ENCODE results near the gene DLG1. TPM values are rescaled to one million over a fixed set of nuclear protein-coding genes. Genes with fewer than 3 reads are reported as not detected.

DLG1 gene
- total and polyA plus RNA-seq, 7 experiments from 2014 or later = 27.9 to 96.5 (median 85.9) TPM

GRCh38 chr3:197168063-197168462 lies 130.3 kb downstream of the DLG1 start:
- DNase-seq (no peak), ATAC-seq (no peak)
- POLR2A ChIA-PET = no interaction called here
- Histone ChIP-seq H3K4me1 (ENCODE audit: control insufficient read depth in 2 of 2, insufficient read depth in 2 of 2, low read length in 2 of 2) (no peaks in the 10 kb centered on the region), H3K9me3 (ENCODE audit: control insufficient read depth in 2 of 3, low read length in 3 of 3) (no peaks in the 10 kb centered on the region), H3K36me3 (ENCODE audit: control insufficient read depth in 2 of 3, insufficient read depth in 3 of 3, low read length in 3 of 3) (no peaks in the 10 kb centered on the region), H3K27ac (ENCODE audit: low read depth, low read length) (no peak overlapping the region), H3K27me3 (ENCODE audit: control insufficient read depth in 2 of 2, insufficient read depth in 2 of 2, low read length in 2 of 2) (no peaks in the 10 kb centered on the region), H3K4me3 (ENCODE audit: low read length) (no peak overlapping the region)
- no peaks in the 10 kb centered on the region for H3K27me3 Mint-ChIP-seq
- intact Hi-C loops (cut with micrococcal nuclease) = no loop called here
- H3K27ac Mint-ChIP-seq = peak overlapping the region in 2 of 9 donors; percentile 1 to 14
- CTCF ChIA-PET = no interaction called here
- H3K36me3 Mint-ChIP-seq = peaks cover 12 to 34% (median 23%) of the 10 kb centered on the region in 5 donors
- H3K4me1 Mint-ChIP-seq = peaks cover 7 to 47% (median 28%) of the 10 kb centered on the region in 7 donors
- peaks cover 0 to 3% (median 0%) of the 10 kb centered on the region in 11 donors for H3K9me3 Mint-ChIP-seq
- no peak overlapping the region for H3K4me3 Mint-ChIP-seq

GRCh38 chr3:197167549-197167948 lies 130.9 kb downstream of the DLG1 start:
- DNase-seq = no peak
- peaks cover 0 to 5% (median 0%) of the 10 kb centered on the region in 11 donors for H3K9me3 Mint-ChIP-seq

GRCh38 chr3:197165890-197166289 lies 132.5 kb downstream of the DLG1 start:
- no peak overlapping the region for H3K4me3 Mint-ChIP-seq
- Histone ChIP-seq H3K9me3 (ENCODE audit: control insufficient read depth in 2 of 3, low read length in 3 of 3) (no peaks in the 10 kb centered on the region), H3K27me3 (ENCODE audit: control insufficient read depth in 2 of 2, insufficient read depth in 2 of 2, low read length in 2 of 2) (no peaks in the 10 kb centered on the region), H3K4me1 (ENCODE audit: control insufficient read depth in 2 of 2, insufficient read depth in 2 of 2, low read length in 2 of 2) (no peaks in the 10 kb centered on the region), H3K36me3 (ENCODE audit: control insufficient read depth in 2 of 3, insufficient read depth in 3 of 3, low read length in 3 of 3) (no peaks in the 10 kb centered on the region), H3K27ac (ENCODE audit: low read depth, low read length) (no peak overlapping the region), H3K4me3 (ENCODE audit: low read length) (no peak overlapping the region)
- no peak for ATAC-seq
- peaks cover 12 to 40% (median 27%) of the 10 kb centered on the region in 5 donors for H3K36me3 Mint-ChIP-seq
- H3K27ac Mint-ChIP-seq = no peak overlapping the region
- CTCF ChIA-PET = no interaction called here
- POLR2A ChIA-PET = no interaction called here
- peaks cover 0 to 5% (median 0%) of the 10 kb centered on the region in 11 donors for H3K9me3 Mint-ChIP-seq
- intact Hi-C loops (cut with micrococcal nuclease) = no loop called here
- DNase-seq = no peak
- no peaks in the 10 kb centered on the region for H3K27me3 Mint-ChIP-seq
- H3K4me1 Mint-ChIP-seq = peaks cover 4 to 54% (median 26%) of the 10 kb centered on the region in 7 donors

More at GRCh38 chr3:197167549-197167948, 130.9 kb downstream of the DLG1 start:
- no peaks in the 10 kb centered on the region for H3K9me3 ChIP-seq (ENCODE audit: control insufficient read depth in 2 of 3, low read length in 3 of 3)
- H3K4me1 ChIP-seq (ENCODE audit: control insufficient read depth in 2 of 2, insufficient read depth in 2 of 2, low read length in 2 of 2) = no peaks in the 10 kb centered on the region
- H3K27me3 ChIP-seq (ENCODE audit: control insufficient read depth in 2 of 2, insufficient read depth in 2 of 2, low read length in 2 of 2) = no peaks in the 10 kb centered on the region
- Mint-ChIP-seq H3K27me3 (no peaks in the 10 kb centered on the region), H3K36me3 (peaks cover 12 to 39% (median 27%) of the 10 kb centered on the region in 5 donors), H3K27ac (no peak overlapping the region), H3K4me3 (no peak overlapping the region), H3K4me1 (peaks cover 6 to 52% (median 32%) of the 10 kb centered on the region in 7 donors)
- ChIA-PET CTCF (no interaction called here), POLR2A (no interaction called here)
- H3K27ac ChIP-seq (ENCODE audit: low read depth, low read length) = no peak overlapping the region
- ATAC-seq = no peak
- intact Hi-C loops (cut with micrococcal nuclease) = no loop called here
- no peaks in the 10 kb centered on the region for H3K36me3 ChIP-seq (ENCODE audit: control insufficient read depth in 2 of 3, insufficient read depth in 3 of 3, low read length in 3 of 3)
- no peak overlapping the region for H3K4me3 ChIP-seq (ENCODE audit: low read length)

GRCh38 chr3:197155046-197155445 lies 143.4 kb downstream of the DLG1 start:
- Mint-ChIP-seq H3K4me3 (no peak overlapping the region), H3K27ac (peak overlapping the region in 1 of 9 donors; percentile 25), H3K27me3 (no peaks in the 10 kb centered on the region), H3K9me3 (peaks cover 3 to 48% (median 29%) of the 10 kb centered on the region in 11 donors), H3K36me3 (peaks cover 30 to 59% (median 55%) of the 10 kb centered on the region in 5 donors), H3K4me1 (peaks cover 0 to 23% (median 10%) of the 10 kb centered on the region in 7 donors)
- H3K4me1 ChIP-seq (ENCODE audit: control insufficient read depth in 2 of 2, insufficient read depth in 2 of 2, low read length in 2 of 2) = no peaks in the 10 kb centered on the region
- H3K4me3 ChIP-seq (ENCODE audit: low read length) = no peak overlapping the region
- ATAC-seq = no peak
- CTCF ChIA-PET = no interaction called here
- intact Hi-C loops (cut with micrococcal nuclease) = no loop called here
- H3K9me3 ChIP-seq (ENCODE audit: control insufficient read depth in 2 of 3, low read length in 3 of 3) = peaks cover 0 to 10% (median 5%) of the 10 kb centered on the region in 3 experiments
- peaks cover 0 to 11% (median 0%) of the 10 kb centered on the region in 3 experiments for H3K36me3 ChIP-seq (ENCODE audit: control insufficient read depth in 2 of 3, insufficient read depth in 3 of 3, low read length in 3 of 3)
- DNase-seq = no peak
- POLR2A ChIA-PET = no interaction called here
- no peak overlapping the region for H3K27ac ChIP-seq (ENCODE audit: low read depth, low read length)
- no peaks in the 10 kb centered on the region for H3K27me3 ChIP-seq (ENCODE audit: control insufficient read depth in 2 of 2, insufficient read depth in 2 of 2, low read length in 2 of 2)

- H3K4me3 ChIP-seq (ENCODE audit: low read length) = no peak overlapping the region
- H3K9me3 ChIP-seq (ENCODE audit: control insufficient read depth in 2 of 3, low read length in 3 of 3) = peaks cover 0 to 10% (median 5%) of the 10 kb centered on the region in 3 experiments
- H3K36me3 ChIP-seq (ENCODE audit: control insufficient read depth in 2 of 3, insufficient read depth in 3 of 3, low read length in 3 of 3) = peaks cover 0 to 8% (median 0%) of the 10 kb centered on the region in 3 experiments
- Mint-ChIP-seq H3K4me1 (peaks cover 0 to 40% (median 17%) of the 10 kb centered on the region in 7 donors), H3K36me3 (peaks cover 17 to 57% (median 40%) of the 10 kb centered on the region in 5 donors), H3K27me3 (no peaks in the 10 kb centered on the region), H3K9me3 (peaks cover 0 to 32% (median 19%) of the 10 kb centered on the region in 11 donors), H3K4me3 (no peak overlapping the region), H3K27ac (no peak overlapping the region)
- CTCF ChIA-PET = no interaction called here
- DNase-seq = no peak
- H3K27ac ChIP-seq (ENCODE audit: low read depth, low read length) = no peak overlapping the region
- intact Hi-C loops (cut with micrococcal nuclease) = no loop called here
- H3K27me3 ChIP-seq (ENCODE audit: control insufficient read depth in 2 of 2, insufficient read depth in 2 of 2, low read length in 2 of 2) = no peaks in the 10 kb centered on the region
- POLR2A ChIA-PET = no interaction called here
- no peak for ATAC-seq
- no peaks in the 10 kb centered on the region for H3K4me1 ChIP-seq (ENCODE audit: control insufficient read depth in 2 of 2, insufficient read depth in 2 of 2, low read length in 2 of 2)
Measured at GRCh38 chr3:197151580-197151979, 146.8 kb downstream of the DLG1 start.

- DNase-seq (no peak), ATAC-seq (no peak)
- ChIA-PET POLR2A (no interaction called here), CTCF (no interaction called here)
- no peaks in the 10 kb centered on the region for H3K36me3 ChIP-seq (ENCODE audit: control insufficient read depth in 2 of 3, insufficient read depth in 3 of 3, low read length in 3 of 3)
- no peaks in the 10 kb centered on the region for H3K9me3 ChIP-seq (ENCODE audit: control insufficient read depth in 2 of 3, low read length in 3 of 3)
- no peak overlapping the region for H3K27ac Mint-ChIP-seq
- H3K27me3 ChIP-seq (ENCODE audit: control insufficient read depth in 2 of 2, insufficient read depth in 2 of 2, low read length in 2 of 2) = no peaks in the 10 kb centered on the region
- no peaks in the 10 kb centered on the region for H3K4me1 ChIP-seq (ENCODE audit: control insufficient read depth in 2 of 2, insufficient read depth in 2 of 2, low read length in 2 of 2)
- intact Hi-C loops (cut with micrococcal nuclease) = no loop called here
- H3K9me3 Mint-ChIP-seq = peaks cover 0 to 11% (median 4%) of the 10 kb centered on the region in 11 donors
- H3K27me3 Mint-ChIP-seq = no peaks in the 10 kb centered on the region
- H3K4me3 Mint-ChIP-seq = no peak overlapping the region
- H3K4me3 ChIP-seq (ENCODE audit: low read length) = no peak overlapping the region
- H3K27ac ChIP-seq (ENCODE audit: low read depth, low read length) = no peak overlapping the region
- peaks cover 0 to 46% (median 22%) of the 10 kb centered on the region in 7 donors for H3K4me1 Mint-ChIP-seq
- H3K36me3 Mint-ChIP-seq = peaks cover 6 to 47% (median 27%) of the 10 kb centered on the region in 5 donors
Measured at GRCh38 chr3:197149528-197149927, 148.9 kb downstream of the DLG1 start.

- Histone ChIP-seq H3K9me3 (ENCODE audit: control insufficient read depth in 2 of 3, low read length in 3 of 3) (no peaks in the 10 kb centered on the region), H3K4me3 (ENCODE audit: low read length) (no peak overlapping the region), H3K27ac (ENCODE audit: low read depth, low read length) (no peak overlapping the region), H3K36me3 (ENCODE audit: control insufficient read depth in 2 of 3, insufficient read depth in 3 of 3, low read length in 3 of 3) (peaks cover 0 to 10% (median 0%) of the 10 kb centered on the region in 3 experiments), H3K4me1 (ENCODE audit: control insufficient read depth in 2 of 2, insufficient read depth in 2 of 2, low read length in 2 of 2) (no peaks in the 10 kb centered on the region), H3K27me3 (ENCODE audit: control insufficient read depth in 2 of 2, insufficient read depth in 2 of 2, low read length in 2 of 2) (no peaks in the 10 kb centered on the region)
- peaks cover 9 to 39% (median 27%) of the 10 kb centered on the region in 7 donors for H3K4me1 Mint-ChIP-seq
- POLR2A ChIA-PET = no interaction called here
- peaks cover 0 to 7% (median 0%) of the 10 kb centered on the region in 11 donors for H3K9me3 Mint-ChIP-seq
- CTCF ChIA-PET = interaction anchor here (0.7 kb wide), 1 partner anchor 431 kb away, joined by 3 read pairs; no protein-coding TSS in a partner anchor
- ATAC-seq (no peak), DNase-seq (no peak)
- intact Hi-C loops (cut with micrococcal nuclease) = no loop called here
- H3K4me3 Mint-ChIP-seq = no peak overlapping the region
- H3K36me3 Mint-ChIP-seq = peaks cover 4 to 46% (median 34%) of the 10 kb centered on the region in 5 donors
- H3K27me3 Mint-ChIP-seq = no peaks in the 10 kb centered on the region
- H3K27ac Mint-ChIP-seq = peak overlapping the region in 3 of 9 donors; percentile 1 to 78 (median 8)
Measured at GRCh38 chr3:197144188-197144587, 154.2 kb downstream of the DLG1 start.

All from naive thymus-derived CD4-positive, alpha-beta T cell (primary cell).